Hepatocyte (in vitro differentiated cells): Measurements from ENCODE around the gene ZNF407. TPM values are rescaled to one million over a fixed set of nuclear protein-coding genes. Genes with fewer than 3 reads are reported as not detected.

Source experiments
- DNase-seq: peaks from one replicate; pipeline ENCODE4 v3.0.0-alpha.2; 2016; ENCODE audit warnings: low spot score
- H2AFZ ChIP-seq: fragments of 200-600 bp; sonication (generic); 2 replicates; pipeline ENCODE4 v1.6.0; 2016; ENCODE audit warnings: antibody characterized with exemption, mild to moderate bottlenecking
- H3K27ac ChIP-seq: fragments of 200-600 bp; sonication (generic); 2 replicates; pipeline ENCODE4 v1.5.1; 2016; ENCODE audit warnings: mild to moderate bottlenecking
- H3K27me3 ChIP-seq: fragments of 200-600 bp; sonication (generic); 2 replicates; pipeline ENCODE4 v1.6.1; 2016
- H3K36me3 ChIP-seq: fragments of 200-600 bp; sonication (generic); replicated peaks from 2 replicates; pipeline ENCODE4 v1.5.1; 2016; ENCODE audit warnings: low read depth; ENCODE audit not compliant: insufficient read depth
- H3K4me1 ChIP-seq: fragments of 200-600 bp; sonication (generic); 2 replicates; pipeline ENCODE4 v1.5.1; 2016; ENCODE audit warnings: mild to moderate bottlenecking, moderate library complexity; ENCODE audit not compliant: insufficient read depth
- H3K4me2 ChIP-seq: fragments of 200-600 bp; sonication (generic); 2 replicates; pipeline ENCODE4 v1.6.0; 2016
- H3K4me3 ChIP-seq: fragments of 200-600 bp; sonication (generic); 2 replicates; pipeline ENCODE4 v1.5.1; 2016; ENCODE audit warnings: mild to moderate bottlenecking
- H3K79me2 ChIP-seq: fragments of 200-600 bp; sonication (generic); 2 replicates; pipeline ENCODE4 v1.6.0; 2017; ENCODE audit warnings: mild to moderate bottlenecking
- H3K9me2 ChIP-seq: fragments of 200-600 bp; sonication (generic); replicated peaks from 2 replicates; pipeline ENCODE4 v1.6.0; 2017; ENCODE audit warnings: mild to moderate bottlenecking; ENCODE audit not compliant: insufficient read depth
- H3K9me3 ChIP-seq: fragments of 200-600 bp; sonication (generic); 2 replicates; pipeline ENCODE4 v1.5.1; 2016; ENCODE audit warnings: low read depth, mild to moderate bottlenecking
- H4K20me1 ChIP-seq: fragments of 200-600 bp; sonication (generic); 2 replicates; pipeline ENCODE4 v1.6.0; 2016; ENCODE audit warnings: mild to moderate bottlenecking; ENCODE audit not compliant: insufficient read depth, poor library complexity, severe bottlenecking
- CTCF ChIP-seq: fragments of 200-600 bp; sonication (generic); IDR thresholded peaks from 2 replicates; pipeline ENCODE4 v1.5.1; 2016; ENCODE audit warnings: antibody characterized with exemption, mild to moderate bottlenecking; ENCODE audit not compliant: poor library complexity
- EZH2 ChIP-seq: fragments of 200-600 bp; sonication (generic); IDR thresholded peaks from 2 replicates; pipeline ENCODE4 v1.6.1; 2016; ENCODE audit warnings: antibody characterized with exemption, mild to moderate bottlenecking, borderline replicate concordance
- EZH2phosphoT487 ChIP-seq: fragments of 200-600 bp; sonication (generic); IDR thresholded peaks from one replicate; pipeline ENCODE4 v1.6.1; 2018; ENCODE audit warnings: antibody characterized with exemption, mild to moderate bottlenecking, low read depth, moderate library complexity; ENCODE audit not compliant: unreplicated experiment, severe bottlenecking
- WGBS: methylation state at CpG from one replicate; pipeline ENCODE4 v1.1.6; 2016; ENCODE audit warnings: low lambda C conversion rate; ENCODE audit errors: missing lambda C conversion rate; 5-methylcytosine and 5-hydroxymethylcytosine counted together
- polyA plus RNA-seq: library from polyadenylated mRNA; unstranded; fragments of >200 nt; fragmentation: Nextera tagmentation; extraction: Ambion mirVana; gene quantifications from 2 replicates; pipeline ENCODE4 v1.2.1, GENCODE V29; 2016
- total RNA-seq: library from RNA; depleted of rRNA; stranded (reverse); fragments of >200 nt; gene quantifications from 2 replicates; pipeline ENCODE4 v1.2.3, GENCODE V29; 2014

ZNF407 gene
- total and polyA plus RNA-seq, 2 experiments from 2014 or later: 3.2 to 12.4 TPM

- no peaks in the 10 kb centered on the region for H3K4me1 ChIP-seq
- H3K79me2 ChIP-seq: no peaks in the 10 kb centered on the region
- H3K27me3 ChIP-seq: no peaks in the 10 kb centered on the region
- H2AFZ ChIP-seq: no peak overlapping the region
- 39% methylated on average over 2 of the region's 2 CpGs for WGBS
- no peaks in the 10 kb centered on the region for H3K9me3 ChIP-seq
- no peaks in the 10 kb centered on the region for H3K9me2 ChIP-seq
- H3K36me3 ChIP-seq: no peaks in the 10 kb centered on the region
- peak; percentile 16 for DNase-seq
- no peaks in the 10 kb centered on the region for H4K20me1 ChIP-seq
- H3K27ac ChIP-seq: no peak overlapping the region
- TF ChIP-seq EZH2 (no peak), CTCF (no peak), EZH2phosphoT487 (no peak)
- H3K4me3 ChIP-seq: no peak overlapping the region
- H3K4me2 ChIP-seq: no peak overlapping the region
Measured at GRCh38 chr18:74906184-74906583, 308.5 kb downstream of the ZNF407 start.

- Histone ChIP-seq H3K4me2 (no peak overlapping the region), H3K27ac (no peak overlapping the region), H3K27me3 (no peaks in the 10 kb centered on the region), H3K79me2 (no peaks in the 10 kb centered on the region), H2AFZ (no peak overlapping the region), H4K20me1 (no peaks in the 10 kb centered on the region), H3K9me2 (no peaks in the 10 kb centered on the region), H3K4me1 (no peaks in the 10 kb centered on the region), H3K36me3 (no peaks in the 10 kb centered on the region), H3K9me3 (no peaks in the 10 kb centered on the region), H3K4me3 (no peak overlapping the region)
- no peak for TF ChIP-seq CTCF
- TF ChIP-seq EZH2: no peak
- TF ChIP-seq EZH2phosphoT487: no peak
- WGBS: 76% methylated on average over 17 of the region's 17 CpGs
- DNase-seq: no peak
Measured at GRCh38 chr18:74914052-74914591, 316.5 kb downstream of the ZNF407 start.

- Histone ChIP-seq H3K4me2 (no peak overlapping the region), H3K27ac (no peak overlapping the region), H3K9me3 (no peaks in the 10 kb centered on the region), H4K20me1 (no peaks in the 10 kb centered on the region), H3K79me2 (no peaks in the 10 kb centered on the region), H3K4me1 (no peaks in the 10 kb centered on the region), H2AFZ (no peak overlapping the region), H3K4me3 (no peak overlapping the region), H3K36me3 (no peaks in the 10 kb centered on the region), H3K27me3 (no peaks in the 10 kb centered on the region), H3K9me2 (no peaks in the 10 kb centered on the region)
- TF ChIP-seq CTCF (no peak), EZH2 (no peak), EZH2phosphoT487 (no peak)
- 81% methylated on average over 2 of the region's 2 CpGs for WGBS
- DNase-seq: no peak
Measured at GRCh38 chr18:74914648-74915047, 317.0 kb downstream of the ZNF407 start.
